DND-41 (cell line): ENCODE results near the gene SMPD2.

Source experiments
- ATAC-seq: fragments of 200-7000 bp; cut with Tn5 transposase; 3 replicates; pipeline ENCODE4 v1.9.1; 2021; ENCODE audit warnings: low read depth; ENCODE audit not compliant: insufficient read depth
- DNase-seq: peaks from one replicate; pipeline ENCODE4 v3.0.0-alpha.2; 2020
- H2AFZ ChIP-seq: 2 replicates; pipeline ENCODE4 v1.6.0; 2012; ENCODE audit warnings: low read depth, low read length
- H3K27ac ChIP-seq: 2 replicates; pipeline ENCODE4 v1.5.1; 2012; ENCODE audit warnings: low read length, inconsistent platforms
- H3K27me3 ChIP-seq: fragments of 200-600 bp; sonication (generic); 2 replicates; pipeline ENCODE4 v1.6.0; 2012; ENCODE audit warnings: low read length, mild to moderate bottlenecking, inconsistent platforms; ENCODE audit not compliant: insufficient read depth, poor library complexity
- H3K36me3 ChIP-seq: 2 replicates; pipeline ENCODE4 v1.5.1; 2012; ENCODE audit warnings: low read length, inconsistent platforms; ENCODE audit not compliant: insufficient read depth
- H3K4me1 ChIP-seq: 2 replicates; pipeline ENCODE4 v1.5.1; 2012; ENCODE audit warnings: mild to moderate bottlenecking, low read length; ENCODE audit not compliant: insufficient read depth
- H3K4me2 ChIP-seq: 2 replicates; pipeline ENCODE4 v1.6.0; 2012; ENCODE audit warnings: mild to moderate bottlenecking, moderate library complexity, low read length, inconsistent platforms; ENCODE audit not compliant: insufficient read depth
- H3K4me3 ChIP-seq, 2 experiments: fragments of 200-600 bp in 1 of 2; shearing (Covaris generic) in 1 of 2; 2 replicates each; pipeline ENCODE4 v1.5.1; 2012 to 2016; ENCODE audit warnings: inconsistent platforms in 2 of 2, low read length in 2 of 2, mild to moderate bottlenecking in 2 of 2, low read depth in 1 of 2, moderate library complexity in 1 of 2
- H3K79me2 ChIP-seq: 2 replicates; pipeline ENCODE4 v1.6.0; 2012; ENCODE audit warnings: low read length, inconsistent platforms; ENCODE audit not compliant: insufficient read depth
- H3K9ac ChIP-seq: 2 replicates; pipeline ENCODE4 v1.6.0; 2012; ENCODE audit warnings: low read depth, mild to moderate bottlenecking, inconsistent platforms, low read length, moderate library complexity
- H3K9me3 ChIP-seq: 2 replicates; pipeline ENCODE4 v1.5.1; 2012; ENCODE audit warnings: low read length, moderate library complexity, mild to moderate bottlenecking, inconsistent platforms; ENCODE audit not compliant: insufficient read depth, severe bottlenecking
- H4K20me1 ChIP-seq: 2 replicates; pipeline ENCODE4 v1.6.0; 2012; ENCODE audit warnings: low read length; ENCODE audit not compliant: insufficient read depth
- EZH2 ChIP-seq: IDR thresholded peaks from 3 replicates; pipeline ENCODE4 v1.6.1; 2012; ENCODE audit warnings: borderline replicate concordance, low read depth, mild to moderate bottlenecking, moderate library complexity, low read length, inconsistent platforms; ENCODE audit not compliant: severe bottlenecking
- TF ChIP-seq, protein P1 (sequence below): IDR thresholded peaks from 2 replicates; pipeline ENCODE4 v1.5.1; 2012; ENCODE audit warnings: borderline replicate concordance, low read length, moderate library complexity, mild to moderate bottlenecking; ENCODE audit not compliant: poor library complexity, severe bottlenecking; ENCODE audit errors: extremely low read depth

The SMPD2 gene

DNA sequence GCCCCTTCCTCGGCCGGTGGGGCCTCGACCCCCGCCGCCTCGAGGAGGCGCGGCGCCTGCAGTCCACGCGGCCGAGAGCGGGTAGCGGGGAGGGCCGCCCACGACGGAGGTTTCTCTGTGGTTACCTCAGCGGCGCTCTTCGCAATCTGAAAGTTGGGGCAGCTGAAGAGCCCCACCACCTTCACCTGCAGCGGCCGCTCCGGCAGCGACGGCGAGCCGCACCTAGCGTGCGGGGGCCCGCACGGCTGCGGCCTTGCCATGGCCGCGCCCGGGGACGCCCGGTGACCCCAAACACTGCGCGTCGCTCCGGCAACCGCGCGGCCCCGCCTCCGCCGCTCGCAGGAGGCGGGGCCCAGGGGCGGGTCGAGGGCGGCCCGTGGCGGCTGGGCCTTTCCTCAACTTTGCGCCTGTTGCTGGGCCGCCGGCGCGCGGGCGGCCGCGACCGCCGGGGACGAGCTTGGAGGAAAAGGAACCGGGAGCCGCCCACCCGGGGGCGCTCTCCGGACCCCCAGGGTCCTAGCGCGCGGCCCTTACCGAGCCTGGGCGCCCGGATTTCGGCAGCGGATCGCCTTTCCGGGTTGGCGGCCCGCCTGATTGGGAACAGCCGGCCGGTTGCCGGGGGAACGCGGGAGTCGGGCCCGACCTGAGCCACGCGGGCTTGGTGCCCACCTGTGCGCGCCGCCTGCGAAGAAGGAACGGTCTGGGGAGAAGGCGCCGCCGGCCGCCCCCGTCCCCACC is at the start of gene SMPD2, which contains the start of gene PPIL6:
Gene SMPD2, plus strand, starts transcription at position 394 of the 738 bp plus-strand sequence. CDS start 398 bp downstream, outside the sequence.
Gene PPIL6, minus strand, starts transcription at position 298 of the 738 bp plus-strand sequence. Its CDS starts 38 bp downstream, at position 260.
- Histone ChIP-seq H3K4me1 (peaks cover 33% of the 10 kb centered on the region), H3K4me2 (peak within 1 kb of the TSS; percentile 93), H3K9ac (peak within 1 kb of the TSS; percentile 82), H3K27ac (peak within 1 kb of the TSS; percentile 61), H3K36me3 (peaks cover 36% of the 10 kb centered on the region), H4K20me1 (peaks cover 10% of the 10 kb centered on the region; the same call in 1 of the 2 replicates), H3K27me3 (no peaks in the 10 kb centered on the region), H2AFZ (peak within 1 kb of the TSS; percentile 77), H3K4me3 (peak within 1 kb of the TSS; percentile 55 to 67; a peak in 3 of 4 replicates), H3K79me2 (peaks cover 6% of the 10 kb centered on the region; the same call in 1 of the 2 replicates), H3K9me3 (no peaks in the 10 kb centered on the region)
- DNase-seq (peak; percentile 85), ATAC-seq (peak; percentile 84)
- TF ChIP-seq EZH2: no peak
- TF ChIP-seq, protein P1, sequence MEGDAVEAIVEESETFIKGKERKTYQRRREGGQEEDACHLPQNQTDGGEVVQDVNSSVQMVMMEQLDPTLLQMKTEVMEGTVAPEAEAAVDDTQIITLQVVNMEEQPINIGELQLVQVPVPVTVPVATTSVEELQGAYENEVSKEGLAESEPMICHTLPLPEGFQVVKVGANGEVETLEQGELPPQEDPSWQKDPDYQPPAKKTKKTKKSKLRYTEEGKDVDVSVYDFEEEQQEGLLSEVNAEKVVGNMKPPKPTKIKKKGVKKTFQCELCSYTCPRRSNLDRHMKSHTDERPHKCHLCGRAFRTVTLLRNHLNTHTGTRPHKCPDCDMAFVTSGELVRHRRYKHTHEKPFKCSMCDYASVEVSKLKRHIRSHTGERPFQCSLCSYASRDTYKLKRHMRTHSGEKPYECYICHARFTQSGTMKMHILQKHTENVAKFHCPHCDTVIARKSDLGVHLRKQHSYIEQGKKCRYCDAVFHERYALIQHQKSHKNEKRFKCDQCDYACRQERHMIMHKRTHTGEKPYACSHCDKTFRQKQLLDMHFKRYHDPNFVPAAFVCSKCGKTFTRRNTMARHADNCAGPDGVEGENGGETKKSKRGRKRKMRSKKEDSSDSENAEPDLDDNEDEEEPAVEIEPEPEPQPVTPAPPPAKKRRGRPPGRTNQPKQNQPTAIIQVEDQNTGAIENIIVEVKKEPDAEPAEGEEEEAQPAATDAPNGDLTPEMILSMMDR: peak; percentile 19

DNA sequence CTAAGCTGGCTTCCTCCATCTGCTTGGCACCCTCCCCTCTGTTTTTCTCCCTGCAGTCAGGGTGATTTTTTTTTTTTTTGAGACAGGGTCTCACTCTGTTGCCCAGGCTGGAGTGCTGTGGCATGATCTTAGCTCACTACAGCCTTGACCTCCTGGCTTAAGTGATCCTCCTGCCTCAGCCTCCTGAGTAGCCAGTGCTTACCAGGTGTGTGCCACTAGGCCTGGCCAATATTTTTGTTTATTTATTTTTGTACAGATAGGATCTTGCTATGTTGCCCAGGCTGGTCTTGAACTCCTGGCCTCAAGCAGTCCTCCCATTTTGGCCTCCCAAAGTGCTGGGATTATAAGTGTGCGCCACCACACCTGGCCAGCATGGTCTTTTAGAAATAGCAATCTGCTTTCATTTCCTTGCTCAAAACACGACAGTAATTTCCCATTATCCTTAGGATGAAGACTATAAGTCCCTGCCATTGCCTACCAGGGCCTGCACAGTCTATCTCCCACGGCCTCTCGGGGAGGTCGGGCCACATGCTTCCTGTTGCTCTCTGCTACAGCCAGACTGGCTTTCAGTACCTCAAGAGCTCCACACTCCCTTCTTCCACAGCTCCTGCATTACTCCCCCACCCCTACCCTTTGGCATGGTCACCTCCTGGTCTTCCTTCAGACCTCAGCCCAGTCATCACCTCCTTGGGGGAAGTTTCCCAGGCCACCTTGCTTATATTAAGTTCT is 47.2 kb upstream of the SMPD2 start:
- DNase-seq (no peak), ATAC-seq (no peak)
- Histone ChIP-seq H3K4me3 (no peak overlapping the region), H3K36me3 (no peaks in the 10 kb centered on the region), H3K27ac (no peak overlapping the region), H2AFZ (no peak overlapping the region), H3K4me1 (no peaks in the 10 kb centered on the region), H3K4me2 (no peak overlapping the region), H3K79me2 (no peaks in the 10 kb centered on the region), H3K27me3 (no peaks in the 10 kb centered on the region), H4K20me1 (no peaks in the 10 kb centered on the region), H3K9me3 (no peaks in the 10 kb centered on the region), H3K9ac (no peak overlapping the region)
- TF ChIP-seq, protein P1: no peak
- no peak for TF ChIP-seq EZH2

DNA sequence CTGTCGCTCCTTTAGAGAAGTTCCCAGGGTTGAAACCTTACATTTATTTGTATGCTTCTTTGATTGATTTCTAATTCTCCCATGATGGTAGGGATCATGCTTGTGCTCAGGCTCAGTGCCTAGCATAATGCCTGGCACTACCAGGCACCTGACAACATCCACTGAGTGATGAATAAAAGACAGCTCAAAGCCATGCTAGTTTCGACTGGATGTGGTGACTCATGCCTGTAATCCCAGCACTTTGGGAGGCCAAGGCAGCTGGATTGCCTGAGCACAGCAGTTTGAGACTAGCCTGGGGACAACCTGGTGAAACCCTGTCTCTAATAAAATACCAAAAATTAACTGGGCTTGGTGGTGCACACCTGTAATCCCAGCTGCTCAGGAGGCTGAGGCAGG is 46.6 kb upstream of the SMPD2 start:
- Histone ChIP-seq H3K9ac (no peak overlapping the region), H3K27me3 (no peaks in the 10 kb centered on the region), H3K9me3 (no peaks in the 10 kb centered on the region), H2AFZ (no peak overlapping the region), H3K79me2 (no peaks in the 10 kb centered on the region), H3K4me1 (no peaks in the 10 kb centered on the region), H3K4me3 (no peak overlapping the region), H4K20me1 (no peaks in the 10 kb centered on the region), H3K36me3 (no peaks in the 10 kb centered on the region), H3K4me2 (no peak overlapping the region), H3K27ac (no peak overlapping the region)
- no peak for DNase-seq
- TF ChIP-seq, protein P1: no peak
- TF ChIP-seq EZH2: no peak
- ATAC-seq: no peak
